GM19351 (cell line): ENCODE data around the gene EXOC1.
"Not testable (repeated sequence)": the region's sequence is repeated elsewhere in the genome, so short reads cannot be mapped to it uniquely, and the experiment has no call there.

Source experiments
- ATAC-seq: cut with Tn5 transposase; IDR thresholded peaks from one replicate; pipeline ENCODE4 v1.9.1; 2021; ENCODE audit warnings: mild to moderate bottlenecking, moderate library complexity; ENCODE audit not compliant: unreplicated experiment

EXOC1 gene

GRCh38 chr4:55906323-55906722, 52.9 kb downstream of the EXOC1 start:
- ATAC-seq, result no peak

DNA sequence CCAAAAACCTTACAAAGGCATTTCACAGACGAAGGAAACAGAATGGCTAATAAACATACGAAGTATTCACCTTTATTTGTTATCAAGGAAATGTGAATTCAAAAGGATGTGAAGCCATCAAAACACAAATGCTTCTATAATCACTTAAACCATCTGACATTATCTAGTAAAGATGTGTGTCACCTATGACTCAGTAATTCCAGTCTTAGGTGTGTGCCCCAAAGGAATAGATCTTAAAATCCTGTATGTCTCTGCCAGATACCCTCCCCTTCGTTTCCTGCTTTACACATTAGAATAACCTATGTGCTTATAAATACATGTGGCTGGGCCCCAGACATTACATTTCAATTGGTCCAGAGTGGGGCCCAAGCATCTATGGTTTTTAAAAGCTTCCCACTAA, 53.5 kb downstream of the EXOC1 start:
- ATAC-seq, result no peak

- ATAC-seq, result no peak
Measured at GRCh38 chr4:55907469-55907868, 54.0 kb downstream of the EXOC1 start.

- no peak for ATAC-seq
Measured at GRCh38 chr4:55910140-55910539, 56.7 kb downstream of the EXOC1 start.

DNA sequence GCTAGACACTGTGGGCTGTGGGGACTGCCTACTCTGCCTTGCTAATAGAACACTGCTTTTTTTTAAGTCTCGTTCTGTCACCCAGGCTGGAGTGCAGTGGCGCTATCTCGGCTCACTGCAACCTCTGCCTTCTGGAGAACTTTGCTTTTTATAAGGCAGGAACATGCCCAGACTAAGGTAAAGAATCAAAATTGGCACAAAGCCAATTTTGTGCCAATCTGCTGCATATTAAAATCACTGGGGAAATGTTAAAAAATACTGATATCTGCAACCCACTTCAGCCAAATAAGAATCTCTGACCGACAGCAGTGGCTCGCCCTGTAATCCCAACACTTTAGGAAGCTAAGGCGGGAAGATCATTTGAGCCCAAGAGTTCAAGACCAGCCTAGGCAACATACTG, 58.8 kb downstream of the EXOC1 start:
- ATAC-seq, result no peak

DNA sequence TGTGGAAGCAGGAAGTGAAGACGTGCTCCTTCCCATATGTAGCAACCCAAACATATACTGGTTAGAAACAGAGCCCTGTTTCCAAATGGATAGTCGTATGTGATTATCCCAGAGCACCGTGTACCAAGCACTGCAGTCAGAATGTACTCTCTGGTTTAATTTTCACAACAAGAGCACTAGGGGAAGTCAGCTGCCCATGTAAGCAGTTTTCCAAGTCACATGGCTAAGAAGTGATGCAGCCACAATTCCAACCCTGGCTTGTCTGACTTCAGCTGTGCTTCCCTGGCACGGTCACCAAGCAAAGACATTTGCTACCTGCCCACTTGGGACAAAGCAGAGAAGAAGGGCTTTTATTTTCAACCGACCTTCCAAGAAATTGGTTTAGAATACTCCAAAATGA, 67.1 kb downstream of the EXOC1 start:
- no peak for ATAC-seq

- ATAC-seq, result no peak
Measured at GRCh38 chr4:55921093-55921492, 67.6 kb downstream of the EXOC1 start.

DNA sequence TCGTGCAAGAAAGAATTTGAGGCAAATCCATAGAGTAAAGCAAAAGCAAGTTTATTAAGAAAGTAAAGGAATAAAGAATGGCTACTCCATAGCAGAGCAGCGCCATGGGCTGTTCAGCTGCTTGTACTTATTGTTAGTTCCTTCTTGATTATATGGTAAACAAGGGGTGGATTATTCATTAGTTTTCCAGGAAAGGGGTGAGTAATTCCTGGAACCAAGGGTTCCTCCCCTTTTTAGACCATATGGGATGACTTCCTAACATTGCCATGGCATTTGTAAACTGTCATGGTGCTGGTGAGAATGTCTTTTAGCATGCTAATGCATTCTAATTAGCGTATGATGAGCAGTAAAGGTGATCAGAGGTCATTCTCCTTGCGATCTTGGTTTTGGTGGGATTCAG, 71.8 kb downstream of the EXOC1 start:
- no peak for ATAC-seq

DNA sequence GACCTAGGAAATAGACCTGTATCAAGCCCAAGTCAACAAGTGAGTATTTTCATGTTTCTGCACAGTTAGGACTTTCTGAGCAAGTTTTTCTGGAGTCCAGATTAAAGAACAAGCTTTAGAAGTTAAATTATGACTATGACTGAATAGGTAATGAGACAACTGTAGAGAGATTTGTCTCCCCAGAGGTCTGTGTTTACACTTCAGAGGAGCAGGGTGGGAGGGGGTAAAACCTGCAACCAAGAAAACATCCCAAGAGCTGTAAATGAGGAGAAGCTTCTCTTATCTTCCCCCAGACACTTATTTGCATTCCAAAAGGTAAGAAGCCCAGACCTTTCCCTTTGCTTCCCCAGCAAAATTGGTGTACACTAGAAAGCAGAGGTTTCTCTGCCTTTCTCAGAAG, 73.2 kb downstream of the EXOC1 start:
- ATAC-seq, result no peak

DNA sequence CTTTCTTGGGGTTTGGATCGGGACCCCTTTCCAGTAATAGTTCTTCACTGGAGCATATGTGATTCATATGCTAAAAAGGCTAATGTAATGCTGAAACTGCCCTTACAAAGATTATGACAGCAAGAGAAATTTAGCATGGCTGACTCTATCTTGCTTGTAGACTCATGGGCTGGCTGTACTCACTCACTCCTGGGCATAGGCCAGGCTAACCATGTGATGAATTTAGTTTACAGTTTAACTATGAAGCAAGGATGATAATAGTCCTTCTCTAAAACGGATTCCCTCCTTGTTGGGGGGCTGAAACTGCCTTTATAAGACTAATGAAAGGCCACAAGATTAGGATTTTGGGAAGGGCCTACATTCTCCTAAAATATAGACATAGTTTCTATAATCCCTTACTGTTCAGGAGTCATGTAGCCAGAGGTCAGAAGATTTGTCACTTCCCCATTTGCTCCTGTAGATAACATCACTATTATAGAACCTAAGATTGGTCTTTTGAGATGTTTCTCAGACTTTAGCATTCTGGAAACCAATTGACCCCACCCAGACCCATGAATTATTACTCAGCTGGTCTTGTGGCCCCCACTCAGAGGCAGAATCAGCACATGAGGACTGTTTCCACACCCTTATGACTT, 74.5 kb downstream of the EXOC1 start:
- no peak for ATAC-seq

DNA sequence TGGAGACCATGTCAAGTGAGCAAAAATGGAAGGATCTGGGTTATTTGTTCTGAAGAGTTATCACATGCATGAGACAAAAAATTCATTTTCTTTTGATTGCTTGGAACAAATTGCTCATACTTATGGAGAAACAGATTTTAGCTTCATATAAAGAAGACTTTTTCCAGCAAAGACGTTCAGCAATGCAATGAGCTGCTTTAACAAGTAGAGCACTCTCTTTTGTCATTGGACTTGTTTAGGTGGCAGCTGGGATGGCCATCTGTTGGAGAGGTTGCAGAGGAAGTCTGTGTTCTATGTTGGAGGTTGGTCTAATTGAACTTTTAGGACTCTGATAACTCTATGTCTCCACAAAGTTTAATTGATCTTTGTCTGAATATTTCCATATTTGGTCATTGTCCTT, 75.4 kb downstream of the EXOC1 start:
- ATAC-seq, result no peak

- ATAC-seq, result no peak
Measured at GRCh38 chr4:55931043-55931442, 77.6 kb downstream of the EXOC1 start.

GRCh38 chr4:55931833-55932232, 78.4 kb downstream of the EXOC1 start:
- ATAC-seq, result no peak

- ATAC-seq, result no peak
Measured at GRCh38 chr4:55932511-55932910, 79.1 kb downstream of the EXOC1 start.

- no peak for ATAC-seq
Measured at GRCh38 chr4:55933611-55934010, 80.2 kb downstream of the EXOC1 start.

DNA sequence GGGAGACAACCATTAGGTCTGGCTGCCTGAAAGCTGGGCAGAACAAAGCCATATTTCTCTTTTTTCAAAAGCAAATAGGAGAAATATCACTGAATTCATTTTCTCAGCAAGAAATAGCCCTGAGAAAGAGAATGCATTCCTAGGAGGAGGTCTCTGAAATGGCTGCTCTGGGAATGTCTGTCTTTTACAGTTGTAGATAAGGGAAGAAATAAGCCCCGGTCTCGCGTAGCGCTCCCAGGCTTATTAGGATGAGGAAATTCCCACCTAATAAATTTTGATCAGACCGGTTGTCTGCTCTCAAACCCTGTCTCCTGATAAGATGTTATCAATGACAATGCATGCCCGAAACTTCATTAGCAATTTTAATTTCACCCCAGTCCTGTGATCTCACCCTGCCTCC, 82.5 kb downstream of the EXOC1 start:
- ATAC-seq, result not testable (repeated sequence)

GRCh38 chr4:55938481-55938880, 85.0 kb downstream of the EXOC1 start:
- no peak for ATAC-seq

GRCh38 chr4:55939421-55939820, 86.0 kb downstream of the EXOC1 start:
- ATAC-seq, result no peak

GRCh38 chr4:55941881-55942396, 88.5 kb downstream of the EXOC1 start:
- no peak for ATAC-seq

DNA sequence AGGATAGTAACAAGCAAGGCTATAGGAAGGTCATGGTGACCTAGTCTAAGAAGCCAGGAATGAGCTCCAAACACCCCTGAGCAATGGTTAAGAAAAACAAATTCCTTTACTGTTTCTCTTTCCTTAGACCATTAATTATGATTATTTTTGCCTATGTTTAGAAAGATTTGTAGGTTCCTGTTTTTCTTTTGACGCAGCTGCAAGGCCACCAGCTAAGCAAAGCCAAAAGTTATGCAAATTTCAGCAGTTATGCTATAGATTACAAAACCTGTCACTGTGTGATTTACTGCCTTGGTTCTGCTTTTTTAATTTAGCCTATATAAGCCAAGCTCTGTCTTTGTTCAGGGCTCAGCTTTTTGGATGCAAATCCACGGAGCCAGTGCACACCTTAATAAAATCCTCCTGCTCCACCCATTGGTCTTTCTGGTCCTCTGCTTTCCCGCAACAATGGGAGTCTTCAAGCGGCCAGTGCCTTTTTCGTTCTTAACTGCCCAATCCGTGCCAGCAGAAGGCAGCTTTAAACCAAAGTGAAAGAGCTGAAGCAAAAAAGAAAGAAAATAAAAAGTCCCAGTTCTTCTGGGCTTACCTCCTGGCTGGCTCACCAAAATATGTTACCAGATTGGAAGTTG, 93.9 kb downstream of the EXOC1 start:
- peak; percentile 37 for ATAC-seq

- ATAC-seq, result peak; percentile 10
Measured at GRCh38 chr4:55947912-55948725, 94.7 kb downstream of the EXOC1 start.
